HEK293 (cell line): ENCODE measurements around the gene SLC8A1.

Experiments
- CTCF ChIA-PET: fragments of 350-600 bp; formaldehyde crosslinking; extraction: SDS; loops from one replicate; lab custom pipeline; 2021; ENCODE audit warnings: antibody characterized with exemption; lab: Yijun Ruan, JAX
- POLR2A ChIA-PET: fragments of 300-600 bp; formaldehyde crosslinking; extraction: SDS; loops from one replicate; lab custom pipeline; 2020; ENCODE audit warnings: antibody characterized with exemption, inconsistent platforms; lab: Yijun Ruan, JAX
- H3K27ac ChIP-seq: fragments of 200-500 bp; sonication (Bioruptor generic); 2 replicates; pipeline ENCODE4 v1.5.1; 2014; ENCODE audit warnings: low read depth, low read length, control low read depth, inconsistent platforms; ENCODE audit errors: extremely low read depth
- H3K36me3 ChIP-seq, 2 experiments: fragments of 200-500 bp in 1 of 2; sonication (Bioruptor generic) in 1 of 2; 1 replicate in 1 of 2; 2 replicates in 1 of 2; pipeline ENCODE4 v1.5.1; 2014 to 2017; ENCODE audit warnings: inconsistent platforms in 2 of 2, low read length in 2 of 2; ENCODE audit not compliant: control insufficient read depth in 2 of 2, insufficient read depth in 1 of 2
- H3K4me1 ChIP-seq: fragments of 200-500 bp; sonication (Bioruptor generic); 2 replicates; pipeline ENCODE4 v1.5.1; 2014; ENCODE audit warnings: mild to moderate bottlenecking, low read length, inconsistent platforms; ENCODE audit not compliant: control insufficient read depth, insufficient read depth
- H3K4me3 ChIP-seq: 2 replicates; pipeline ENCODE4 v1.5.1; 2011; ENCODE audit warnings: low read depth, mild to moderate bottlenecking, control low read depth, low read length, moderate library complexity
- H3K9me3 ChIP-seq: fragments of 200-500 bp; sonication (Bioruptor generic); 2 replicates; pipeline ENCODE4 v1.5.1; 2014; ENCODE audit warnings: low read depth, low read length, inconsistent platforms; ENCODE audit not compliant: control insufficient read depth, insufficient read depth
- KLF8 ChIP-seq: fragments of 450-650 bp; formaldehyde crosslinking; IDR thresholded peaks from 2 replicates; pipeline ENCODE4 v1.5.1; 2016; ENCODE audit warnings: missing biosample characterization, missing genetic modification characterization
- OVOL3 ChIP-seq: fragments of 450-650 bp; formaldehyde crosslinking; IDR thresholded peaks from 2 replicates; pipeline ENCODE4 v1.5.1; 2016; ENCODE audit warnings: missing biosample characterization, missing genetic modification characterization
- SETDB1 ChIP-seq: IDR thresholded peaks from one replicate; pipeline ENCODE4 v1.6.1; 2017; ENCODE audit warnings: mild to moderate bottlenecking, low read length, moderate library complexity, mixed read lengths; ENCODE audit not compliant: insufficient read length
- ZBTB20 ChIP-seq: fragments of 450-650 bp; formaldehyde crosslinking; IDR thresholded peaks from 2 replicates; pipeline ENCODE4 v1.5.1; 2016; ENCODE audit warnings: missing biosample characterization, missing genetic modification characterization
- ZFP37 ChIP-seq: fragments of 450-650 bp; formaldehyde crosslinking; IDR thresholded peaks from 2 replicates; pipeline ENCODE4 v1.5.1; 2016; ENCODE audit warnings: missing biosample characterization, missing genetic modification characterization
- ZNF132 ChIP-seq: fragments of 450-650 bp; formaldehyde crosslinking; IDR thresholded peaks from 2 replicates; pipeline ENCODE4 v1.5.1; 2017; ENCODE audit warnings: missing biosample characterization, missing genetic modification characterization, borderline replicate concordance
- ZNF174 ChIP-seq: fragments of 450-650 bp; formaldehyde crosslinking; IDR thresholded peaks from 2 replicates; pipeline ENCODE4 v1.5.0; 2017; ENCODE audit warnings: missing biosample characterization, mild to moderate bottlenecking, missing genetic modification characterization
- ZNF221 ChIP-seq: fragments of 450-650 bp; formaldehyde crosslinking; IDR thresholded peaks from 2 replicates; pipeline ENCODE4 v1.5.1; 2017; ENCODE audit warnings: missing biosample characterization, missing genetic modification characterization, borderline replicate concordance
- ZNF223 ChIP-seq: fragments of 450-650 bp; formaldehyde crosslinking; IDR thresholded peaks from 2 replicates; pipeline ENCODE4 v1.5.1; 2016; ENCODE audit warnings: missing biosample characterization, missing genetic modification characterization
- ZNF24 ChIP-seq: fragments of 450-650 bp; formaldehyde crosslinking; IDR thresholded peaks from 2 replicates; pipeline ENCODE4 v1.5.1; 2016; ENCODE audit warnings: missing biosample characterization, missing genetic modification characterization
- ZNF529 ChIP-seq: fragments of 450-650 bp; formaldehyde crosslinking; IDR thresholded peaks from 2 replicates; pipeline ENCODE4 v1.5.1; 2017; ENCODE audit warnings: missing genetic modification characterization, missing biosample characterization; ENCODE audit not compliant: insufficient replicate concordance
- ZNF549 ChIP-seq: fragments of 450-650 bp; IDR thresholded peaks from 2 replicates; pipeline ENCODE4 v1.5.1; 2018; ENCODE audit warnings: missing biosample characterization, missing genetic modification characterization, mild to moderate bottlenecking, inconsistent platforms, moderate library complexity
- ZNF558 ChIP-seq: fragments of 450-650 bp; formaldehyde crosslinking; IDR thresholded peaks from 2 replicates; pipeline ENCODE4 v1.5.1; 2016; ENCODE audit warnings: missing biosample characterization, missing genetic modification characterization
- ZNF560 ChIP-seq: fragments of 450-650 bp; formaldehyde crosslinking; IDR thresholded peaks from 2 replicates; pipeline ENCODE4 v1.5.1; 2017; ENCODE audit warnings: missing biosample characterization, missing genetic modification characterization, borderline replicate concordance
- ZNF626 ChIP-seq: fragments of 450-650 bp; sonication (Bioruptor Pico); formaldehyde crosslinking; IDR thresholded peaks from 2 replicates; pipeline ENCODE4 v1.5.1; 2018; ENCODE audit warnings: missing biosample characterization, missing genetic modification characterization, inconsistent platforms
- ZNF768 ChIP-seq: fragments of 450-650 bp; formaldehyde crosslinking; IDR thresholded peaks from 2 replicates; pipeline ENCODE4 v1.5.1; 2018; ENCODE audit warnings: missing biosample characterization, mild to moderate bottlenecking, missing genetic modification characterization
- ZNF791 ChIP-seq: fragments of 450-650 bp; formaldehyde crosslinking; IDR thresholded peaks from 2 replicates; pipeline ENCODE4 v1.5.1; 2016; ENCODE audit warnings: missing biosample characterization, missing genetic modification characterization
- ZXDB ChIP-seq: fragments of 450-650 bp; formaldehyde crosslinking; IDR thresholded peaks from 2 replicates; pipeline ENCODE4 v1.5.1; 2016; ENCODE audit warnings: missing biosample characterization, missing genetic modification characterization
- TF ChIP-seq, protein P1 (sequence below): fragments of 450-650 bp; formaldehyde crosslinking; IDR thresholded peaks from 2 replicates; pipeline ENCODE4 v1.5.1; 2016; ENCODE audit warnings: missing biosample characterization, missing genetic modification characterization, low read depth
- TF ChIP-seq, protein P2 (sequence below): IDR thresholded peaks from 2 replicates; pipeline ENCODE4 v1.6.1; 2011; ENCODE audit warnings: mild to moderate bottlenecking, low read depth, low read length, borderline replicate concordance
- TF ChIP-seq, protein P3 (sequence below): fragments of 450-650 bp; formaldehyde crosslinking; IDR thresholded peaks from 2 replicates; pipeline ENCODE4; 2016; ENCODE audit warnings: missing biosample characterization, missing genetic modification characterization
- TF ChIP-seq, protein P4 (sequence below): fragments of 450-650 bp; formaldehyde crosslinking; IDR thresholded peaks from 2 replicates; pipeline ENCODE4 v1.5.1; 2016; ENCODE audit warnings: missing biosample characterization, missing genetic modification characterization, borderline replicate concordance

SLC8A1 gene

DNA sequence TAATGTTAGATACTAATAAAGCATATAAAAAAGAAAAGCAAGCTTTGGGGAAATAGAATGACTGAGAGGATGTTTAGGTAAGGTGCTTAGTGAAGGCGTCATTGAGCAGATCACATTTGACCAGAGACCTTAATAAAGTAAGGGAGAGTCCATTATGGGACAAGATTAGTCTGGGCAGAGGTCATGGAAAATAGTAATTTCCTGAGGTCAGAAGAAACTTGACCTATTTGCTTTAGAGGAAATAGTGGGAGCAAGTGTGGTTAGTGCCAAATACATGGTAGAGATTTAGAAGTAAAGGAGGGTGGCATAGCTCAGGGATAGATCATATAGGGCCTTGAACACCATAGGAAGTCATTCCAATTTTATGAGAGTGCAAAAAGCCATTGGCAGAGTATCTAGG lies 24.5 kb upstream of the SLC8A1 start:
- ChIA-PET CTCF (no interaction called here), POLR2A (no interaction called here)
- Histone ChIP-seq H3K36me3 (no peaks in the 10 kb centered on the region), H3K9me3 (no peaks in the 10 kb centered on the region), H3K4me1 (no peaks in the 10 kb centered on the region), H3K27ac (no peak overlapping the region), H3K4me3 (no peak overlapping the region)
- TF ChIP-seq ZNF174 (tag by site-specific recombination) (no peak), ZNF132 (tag by site-specific recombination) (no peak), ZXDB (tag by site-specific recombination) (no peak), ZFP37 (tag by site-specific recombination) (no peak)
- TF ChIP-seq, protein P1, sequence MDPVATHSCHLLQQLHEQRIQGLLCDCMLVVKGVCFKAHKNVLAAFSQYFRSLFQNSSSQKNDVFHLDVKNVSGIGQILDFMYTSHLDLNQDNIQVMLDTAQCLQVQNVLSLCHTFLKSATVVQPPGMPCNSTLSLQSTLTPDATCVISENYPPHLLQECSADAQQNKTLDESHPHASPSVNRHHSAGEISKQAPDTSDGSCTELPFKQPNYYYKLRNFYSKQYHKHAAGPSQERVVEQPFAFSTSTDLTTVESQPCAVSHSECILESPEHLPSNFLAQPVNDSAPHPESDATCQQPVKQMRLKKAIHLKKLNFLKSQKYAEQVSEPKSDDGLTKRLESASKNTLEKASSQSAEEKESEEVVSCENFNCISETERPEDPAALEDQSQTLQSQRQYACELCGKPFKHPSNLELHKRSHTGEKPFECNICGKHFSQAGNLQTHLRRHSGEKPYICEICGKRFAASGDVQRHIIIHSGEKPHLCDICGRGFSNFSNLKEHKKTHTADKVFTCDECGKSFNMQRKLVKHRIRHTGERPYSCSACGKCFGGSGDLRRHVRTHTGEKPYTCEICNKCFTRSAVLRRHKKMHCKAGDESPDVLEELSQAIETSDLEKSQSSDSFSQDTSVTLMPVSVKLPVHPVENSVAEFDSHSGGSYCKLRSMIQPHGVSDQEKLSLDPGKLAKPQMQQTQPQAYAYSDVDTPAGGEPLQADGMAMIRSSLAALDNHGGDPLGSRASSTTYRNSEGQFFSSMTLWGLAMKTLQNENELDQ (tag by site-specific recombination) = no peak

DNA sequence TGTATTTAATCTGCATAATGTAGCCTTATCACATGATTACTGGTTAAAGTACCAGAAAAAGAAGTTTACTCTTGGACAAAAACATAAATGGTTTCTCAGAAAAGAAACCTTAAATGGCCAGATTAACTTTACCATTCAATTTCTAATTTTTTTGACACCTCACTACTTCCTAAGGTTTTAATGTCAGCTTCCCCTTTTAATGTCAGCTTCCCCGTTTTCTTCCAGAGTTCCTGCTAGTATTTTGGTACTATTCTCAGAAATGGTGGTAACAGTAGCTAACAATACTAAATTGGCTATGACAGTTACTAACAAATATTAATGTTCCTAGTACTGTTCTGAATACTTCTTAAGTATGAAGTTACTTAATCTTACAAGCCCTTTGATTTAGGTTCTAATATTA lies 22.4 kb upstream of the SLC8A1 start:
- Histone ChIP-seq H3K4me3 (no peak overlapping the region), H3K9me3 (no peaks in the 10 kb centered on the region), H3K27ac (no peak overlapping the region), H3K36me3 (no peaks in the 10 kb centered on the region), H3K4me1 (no peaks in the 10 kb centered on the region)
- ChIA-PET CTCF (interaction anchor here (0.6 kb wide), 1 partner anchor 1022 kb away, joined by 3 read pairs; no protein-coding TSS in a partner anchor), POLR2A (no interaction called here)
- TF ChIP-seq ZNF223 (tag by site-specific recombination) (no peak), OVOL3 (no peak), ZNF560 (tag by site-specific recombination) (no peak), ZNF549 (tag by site-specific recombination) (no peak), ZNF529 (tag by site-specific recombination) (no peak), SETDB1 (no peak), ZBTB20 (tag by site-specific recombination) (no peak), ZNF221 (tag by site-specific recombination) (no peak)

DNA sequence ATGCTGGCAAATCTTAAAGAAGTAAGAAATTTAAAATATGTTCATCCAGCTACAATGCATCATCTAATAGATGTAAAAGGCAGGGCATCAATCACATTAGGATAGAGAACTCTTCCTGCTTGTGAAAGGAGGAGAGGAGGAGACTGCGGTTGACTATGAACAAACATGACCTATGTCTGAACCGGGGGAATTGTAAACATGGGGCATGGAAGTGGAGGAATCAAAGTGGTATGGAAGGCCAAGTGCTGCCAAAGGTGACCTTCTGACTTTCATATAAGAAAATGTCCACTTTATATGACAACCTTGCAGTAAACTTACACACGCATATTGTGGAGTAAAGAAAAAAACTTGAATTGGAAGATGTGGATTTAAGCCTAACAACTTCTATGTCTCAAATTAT lies 20.0 kb upstream of the SLC8A1 start:
- H3K27ac ChIP-seq = no peak overlapping the region
- H3K4me1 ChIP-seq = no peaks in the 10 kb centered on the region
- POLR2A ChIA-PET = no interaction called here
- H3K36me3 ChIP-seq = no peaks in the 10 kb centered on the region
- H3K4me3 ChIP-seq = no peak overlapping the region
- CTCF ChIA-PET = no interaction called here
- no peaks in the 10 kb centered on the region for H3K9me3 ChIP-seq
- TF ChIP-seq, protein P2, sequence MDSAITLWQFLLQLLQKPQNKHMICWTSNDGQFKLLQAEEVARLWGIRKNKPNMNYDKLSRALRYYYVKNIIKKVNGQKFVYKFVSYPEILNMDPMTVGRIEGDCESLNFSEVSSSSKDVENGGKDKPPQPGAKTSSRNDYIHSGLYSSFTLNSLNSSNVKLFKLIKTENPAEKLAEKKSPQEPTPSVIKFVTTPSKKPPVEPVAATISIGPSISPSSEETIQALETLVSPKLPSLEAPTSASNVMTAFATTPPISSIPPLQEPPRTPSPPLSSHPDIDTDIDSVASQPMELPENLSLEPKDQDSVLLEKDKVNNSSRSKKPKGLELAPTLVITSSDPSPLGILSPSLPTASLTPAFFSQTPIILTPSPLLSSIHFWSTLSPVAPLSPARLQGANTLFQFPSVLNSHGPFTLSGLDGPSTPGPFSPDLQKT = no peak
- TF ChIP-seq ZNF24 (tag by site-specific recombination) (no peak), ZNF791 (no peak), ZNF626 (tag by site-specific recombination) (no peak), ZNF768 (tag by site-specific recombination) (no peak), KLF8 (tag by site-specific recombination) (no peak), ZNF558 (tag by site-specific recombination) (no peak)
- TF ChIP-seq, protein P3, sequence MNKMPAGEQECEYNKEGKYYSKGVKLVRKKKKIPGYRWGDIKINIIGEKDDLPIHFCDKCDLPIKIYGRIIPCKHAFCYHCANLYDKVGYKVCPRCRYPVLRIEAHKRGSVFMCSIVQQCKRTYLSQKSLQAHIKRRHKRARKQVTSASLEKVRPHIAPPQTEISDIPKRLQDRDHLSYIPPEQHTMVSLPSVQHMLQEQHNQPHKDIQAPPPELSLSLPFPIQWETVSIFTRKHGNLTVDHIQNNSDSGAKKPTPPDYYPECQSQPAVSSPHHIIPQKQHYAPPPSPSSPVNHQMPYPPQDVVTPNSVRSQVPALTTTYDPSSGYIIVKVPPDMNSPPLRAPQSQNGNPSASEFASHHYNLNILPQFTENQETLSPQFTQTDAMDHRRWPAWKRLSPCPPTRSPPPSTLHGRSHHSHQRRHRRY (tag by site-specific recombination) = no peak
- TF ChIP-seq, protein P4, sequence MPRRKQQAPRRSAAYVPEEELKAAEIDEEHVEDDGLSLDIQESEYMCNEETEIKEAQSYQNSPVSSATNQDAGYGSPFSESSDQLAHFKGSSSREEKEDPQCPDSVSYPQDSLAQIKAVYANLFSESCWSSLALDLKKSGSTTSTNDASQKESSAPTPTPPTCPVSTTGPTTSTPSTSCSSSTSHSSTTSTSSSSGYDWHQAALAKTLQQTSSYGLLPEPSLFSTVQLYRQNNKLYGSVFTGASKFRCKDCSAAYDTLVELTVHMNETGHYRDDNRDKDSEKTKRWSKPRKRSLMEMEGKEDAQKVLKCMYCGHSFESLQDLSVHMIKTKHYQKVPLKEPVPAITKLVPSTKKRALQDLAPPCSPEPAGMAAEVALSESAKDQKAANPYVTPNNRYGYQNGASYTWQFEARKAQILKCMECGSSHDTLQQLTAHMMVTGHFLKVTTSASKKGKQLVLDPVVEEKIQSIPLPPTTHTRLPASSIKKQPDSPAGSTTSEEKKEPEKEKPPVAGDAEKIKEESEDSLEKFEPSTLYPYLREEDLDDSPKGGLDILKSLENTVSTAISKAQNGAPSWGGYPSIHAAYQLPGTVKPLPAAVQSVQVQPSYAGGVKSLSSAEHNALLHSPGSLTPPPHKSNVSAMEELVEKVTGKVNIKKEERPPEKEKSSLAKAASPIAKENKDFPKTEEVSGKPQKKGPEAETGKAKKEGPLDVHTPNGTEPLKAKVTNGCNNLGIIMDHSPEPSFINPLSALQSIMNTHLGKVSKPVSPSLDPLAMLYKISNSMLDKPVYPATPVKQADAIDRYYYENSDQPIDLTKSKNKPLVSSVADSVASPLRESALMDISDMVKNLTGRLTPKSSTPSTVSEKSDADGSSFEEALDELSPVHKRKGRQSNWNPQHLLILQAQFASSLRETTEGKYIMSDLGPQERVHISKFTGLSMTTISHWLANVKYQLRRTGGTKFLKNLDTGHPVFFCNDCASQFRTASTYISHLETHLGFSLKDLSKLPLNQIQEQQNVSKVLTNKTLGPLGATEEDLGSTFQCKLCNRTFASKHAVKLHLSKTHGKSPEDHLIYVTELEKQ = no peak
- TF ChIP-seq, protein P1 (tag by site-specific recombination) = no peak
